Fibroblast of villous mesenchyme (primary cell): ENCODE results near the gene GPC1. TPM values are rescaled to one million over a fixed set of nuclear protein-coding genes. Genes with fewer than 3 reads are reported as not detected.

ENCODE experiments used
- DNase-seq: peaks from one replicate; pipeline ENCODE4 v3.0.0-alpha.2; 2010; ENCODE audit warnings: low read depth
- H3K4me3 ChIP-seq: 2 replicates; pipeline ENCODE4 v1.5.1; 2011; ENCODE audit warnings: low read depth, mild to moderate bottlenecking, low read length
- CTCF ChIP-seq: IDR thresholded peaks from 2 replicates; pipeline ENCODE4 v1.5.1; 2012; ENCODE audit warnings: low read depth, mild to moderate bottlenecking, low read length; ENCODE audit not compliant: insufficient read depth
- total RNA-seq: library from RNA; depleted of rRNA; stranded (reverse); fragments of >200 nt; gene quantifications from 2 replicates; pipeline ENCODE4 v1.2.3, GENCODE V29; 2012

GPC1 gene
- total RNA-seq, 1 donor: 88.9 TPM

GRCh38 chr2:240465268-240465764 is 29.9 kb downstream of the GPC1 start:
- no peak for DNase-seq

GRCh38 chr2:240465765-240466578 is 30.5 kb downstream of the GPC1 start:
- DNase-seq: no peak
- H3K4me3 ChIP-seq: no peak overlapping the region
- TF ChIP-seq CTCF: no peak

More at GRCh38 chr2:240465268-240465764, 29.9 kb downstream of the GPC1 start:
- H3K4me3 ChIP-seq: no peak overlapping the region
- TF ChIP-seq CTCF: no peak

- no peak overlapping the region for H3K4me3 ChIP-seq
- DNase-seq: no peak
- TF ChIP-seq CTCF: no peak
These were observed 31.2 kb downstream of the GPC1 start for GRCh38 chr2:240466579-240467148.

- DNase-seq: no peak
- no peak for TF ChIP-seq CTCF
- H3K4me3 ChIP-seq: no peak overlapping the region
These were observed 31.7 kb downstream of the GPC1 start for GRCh38 chr2:240467149-240467642.

- no peak for TF ChIP-seq CTCF
- DNase-seq: no peak
These were observed 32.3 kb downstream of the GPC1 start for GRCh38 chr2:240467659-240468302.

GRCh38 chr2:240468303-240469238 is 33.1 kb downstream of the GPC1 start:
- DNase-seq: no peak
- no peak for TF ChIP-seq CTCF
- H3K4me3 ChIP-seq: no peak overlapping the region

More at GRCh38 chr2:240467659-240468302, 32.3 kb downstream of the GPC1 start:
- H3K4me3 ChIP-seq: no peak overlapping the region
